ENCODE measurements around the gene FKBP6.

DNA sequence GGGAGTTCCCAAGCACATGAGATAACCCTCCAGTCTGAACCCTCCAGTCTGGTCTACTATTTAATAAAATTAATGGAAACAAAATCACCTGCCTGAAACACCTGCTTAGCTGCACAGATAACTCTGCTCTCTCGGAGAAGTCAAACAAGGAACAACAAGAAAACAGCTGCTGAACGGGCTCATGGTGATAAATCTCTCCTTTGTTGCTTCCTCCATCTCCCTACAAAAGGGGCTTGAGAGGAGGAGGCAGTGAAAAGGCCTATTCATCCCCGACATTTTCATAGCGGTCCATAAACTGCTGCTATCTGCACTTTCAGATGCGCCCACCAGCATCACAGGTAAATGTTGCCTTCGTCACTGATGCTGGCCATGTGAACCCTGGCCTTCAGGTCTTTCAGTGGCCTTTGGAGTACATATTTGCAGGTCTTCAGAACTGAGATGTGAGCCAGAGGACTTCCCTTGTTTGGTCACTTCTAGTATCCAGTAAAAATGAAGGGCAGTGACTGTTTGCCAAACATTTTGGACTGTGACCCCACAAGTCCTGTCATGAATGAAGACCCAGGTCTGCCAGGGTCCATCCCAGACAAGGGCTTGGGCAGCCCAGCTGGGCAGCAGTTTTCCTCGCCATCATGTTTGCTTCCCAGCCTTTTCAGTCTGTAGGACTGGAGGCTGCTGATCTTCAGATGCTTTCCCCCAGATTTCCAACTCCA lies 15.9 kb downstream of the FKBP6 start:
- no peak for TF ChIP-seq ZFP37 (tag by site-specific recombination; IDR thresholded peaks at IDR 0.05)
- TF ChIP-seq ZEB2 (tag by site-specific recombination; IDR thresholded peaks at IDR 0.05), result no peak
- TF ChIP-seq ZNF274 (IDR thresholded peaks at IDR 0.05; ENCODE audit: low read length), result no peak
- no peak for TF ChIP-seq ZNF274 (tag by site-specific recombination; IDR thresholded peaks at IDR 0.05; ENCODE audit: borderline replicate concordance)
- TF ChIP-seq, protein P1, sequence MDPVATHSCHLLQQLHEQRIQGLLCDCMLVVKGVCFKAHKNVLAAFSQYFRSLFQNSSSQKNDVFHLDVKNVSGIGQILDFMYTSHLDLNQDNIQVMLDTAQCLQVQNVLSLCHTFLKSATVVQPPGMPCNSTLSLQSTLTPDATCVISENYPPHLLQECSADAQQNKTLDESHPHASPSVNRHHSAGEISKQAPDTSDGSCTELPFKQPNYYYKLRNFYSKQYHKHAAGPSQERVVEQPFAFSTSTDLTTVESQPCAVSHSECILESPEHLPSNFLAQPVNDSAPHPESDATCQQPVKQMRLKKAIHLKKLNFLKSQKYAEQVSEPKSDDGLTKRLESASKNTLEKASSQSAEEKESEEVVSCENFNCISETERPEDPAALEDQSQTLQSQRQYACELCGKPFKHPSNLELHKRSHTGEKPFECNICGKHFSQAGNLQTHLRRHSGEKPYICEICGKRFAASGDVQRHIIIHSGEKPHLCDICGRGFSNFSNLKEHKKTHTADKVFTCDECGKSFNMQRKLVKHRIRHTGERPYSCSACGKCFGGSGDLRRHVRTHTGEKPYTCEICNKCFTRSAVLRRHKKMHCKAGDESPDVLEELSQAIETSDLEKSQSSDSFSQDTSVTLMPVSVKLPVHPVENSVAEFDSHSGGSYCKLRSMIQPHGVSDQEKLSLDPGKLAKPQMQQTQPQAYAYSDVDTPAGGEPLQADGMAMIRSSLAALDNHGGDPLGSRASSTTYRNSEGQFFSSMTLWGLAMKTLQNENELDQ (tag by site-specific recombination; IDR thresholded peaks at IDR 0.05; ENCODE audit: low read depth), result no peak

Measured in HEK293 (cell line).